Fibroblast of villous mesenchyme (primary cell): ENCODE results near the gene C2orf49. TPM values are rescaled to one million over a fixed set of nuclear protein-coding genes. Genes with fewer than 3 reads are reported as not detected.

ENCODE experiments used
- DNase-seq: peaks from one replicate; pipeline ENCODE4 v3.0.0-alpha.2; 2010; ENCODE audit warnings: low read depth
- H3K4me3 ChIP-seq: 2 replicates; pipeline ENCODE4 v1.5.1; 2011; ENCODE audit warnings: low read depth, mild to moderate bottlenecking, low read length
- total RNA-seq: library from RNA; depleted of rRNA; stranded (reverse); fragments of >200 nt; gene quantifications from 2 replicates; pipeline ENCODE4 v1.2.3, GENCODE V29; 2012
- TF ChIP-seq, protein P1 (sequence below): IDR thresholded peaks from 2 replicates; pipeline ENCODE4 v1.5.1; 2012; ENCODE audit warnings: low read depth, mild to moderate bottlenecking, low read length; ENCODE audit not compliant: insufficient read depth

The C2orf49 gene
- total RNA-seq, 1 donor = 23.7 TPM

DNA sequence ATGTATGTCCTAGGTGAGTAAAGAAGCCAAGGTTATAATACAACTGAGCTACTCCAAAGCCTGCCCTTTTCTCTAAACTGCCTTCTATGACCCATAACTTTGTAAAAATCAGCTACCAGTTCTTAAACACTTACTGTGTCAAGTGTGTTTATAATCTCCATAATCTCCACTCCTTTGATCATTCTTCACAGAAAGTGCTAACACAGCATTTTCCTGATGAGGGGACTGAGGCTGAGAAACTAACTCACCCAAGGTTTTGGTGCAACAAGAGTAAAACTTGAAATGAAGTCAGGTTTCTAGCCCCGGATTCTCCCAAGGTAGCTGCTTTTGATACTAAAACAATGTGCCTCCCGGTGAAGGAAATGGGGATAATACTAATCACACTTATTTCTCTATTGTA is 1.9 kb upstream of the C2orf49 start:
- DNase-seq = no peak
- H3K4me3 ChIP-seq = no peak overlapping the region
- TF ChIP-seq, protein P1, sequence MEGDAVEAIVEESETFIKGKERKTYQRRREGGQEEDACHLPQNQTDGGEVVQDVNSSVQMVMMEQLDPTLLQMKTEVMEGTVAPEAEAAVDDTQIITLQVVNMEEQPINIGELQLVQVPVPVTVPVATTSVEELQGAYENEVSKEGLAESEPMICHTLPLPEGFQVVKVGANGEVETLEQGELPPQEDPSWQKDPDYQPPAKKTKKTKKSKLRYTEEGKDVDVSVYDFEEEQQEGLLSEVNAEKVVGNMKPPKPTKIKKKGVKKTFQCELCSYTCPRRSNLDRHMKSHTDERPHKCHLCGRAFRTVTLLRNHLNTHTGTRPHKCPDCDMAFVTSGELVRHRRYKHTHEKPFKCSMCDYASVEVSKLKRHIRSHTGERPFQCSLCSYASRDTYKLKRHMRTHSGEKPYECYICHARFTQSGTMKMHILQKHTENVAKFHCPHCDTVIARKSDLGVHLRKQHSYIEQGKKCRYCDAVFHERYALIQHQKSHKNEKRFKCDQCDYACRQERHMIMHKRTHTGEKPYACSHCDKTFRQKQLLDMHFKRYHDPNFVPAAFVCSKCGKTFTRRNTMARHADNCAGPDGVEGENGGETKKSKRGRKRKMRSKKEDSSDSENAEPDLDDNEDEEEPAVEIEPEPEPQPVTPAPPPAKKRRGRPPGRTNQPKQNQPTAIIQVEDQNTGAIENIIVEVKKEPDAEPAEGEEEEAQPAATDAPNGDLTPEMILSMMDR = no peak

DNA sequence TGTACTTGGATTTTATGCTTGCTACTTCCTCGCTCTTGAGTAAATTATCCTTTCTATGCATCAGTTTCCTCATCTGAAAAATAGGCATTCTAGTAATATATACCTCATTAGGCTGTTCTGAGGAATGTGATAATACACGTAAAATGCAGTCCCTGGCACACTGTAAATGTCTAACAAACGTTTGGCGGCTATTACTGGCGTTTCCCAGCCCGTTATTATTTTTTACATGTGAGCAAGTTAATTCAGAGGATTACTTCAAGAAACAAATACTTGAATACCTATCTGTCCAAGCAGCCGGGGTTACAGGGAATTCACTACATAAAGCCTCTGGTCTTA is 586 bp upstream of the C2orf49 start:
- H3K4me3 ChIP-seq = peak overlapping the region; percentile 92
- DNase-seq = no peak
- TF ChIP-seq, protein P1 = no peak

DNA sequence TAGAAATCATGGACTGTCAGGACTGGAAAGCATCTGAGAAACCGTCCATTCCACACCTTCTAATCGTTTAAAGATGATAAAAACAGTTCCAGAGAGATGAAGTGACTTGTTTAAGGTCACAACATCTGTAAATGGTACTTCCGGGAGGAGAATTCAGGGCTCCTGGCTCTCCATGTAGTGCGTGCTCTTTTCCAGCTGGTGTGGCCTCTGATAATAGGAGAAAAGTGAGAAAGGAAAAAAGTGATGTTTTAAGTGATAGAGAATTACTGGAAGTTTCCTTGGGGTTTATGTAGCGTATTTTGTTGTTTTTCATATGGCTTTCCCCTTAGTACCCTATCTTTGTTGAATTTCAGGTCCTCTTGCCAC is 663 bp downstream of the C2orf49 start:
- TF ChIP-seq, protein P1 = no peak
- peak overlapping the region; percentile 92 for H3K4me3 ChIP-seq
- no peak for DNase-seq

DNA sequence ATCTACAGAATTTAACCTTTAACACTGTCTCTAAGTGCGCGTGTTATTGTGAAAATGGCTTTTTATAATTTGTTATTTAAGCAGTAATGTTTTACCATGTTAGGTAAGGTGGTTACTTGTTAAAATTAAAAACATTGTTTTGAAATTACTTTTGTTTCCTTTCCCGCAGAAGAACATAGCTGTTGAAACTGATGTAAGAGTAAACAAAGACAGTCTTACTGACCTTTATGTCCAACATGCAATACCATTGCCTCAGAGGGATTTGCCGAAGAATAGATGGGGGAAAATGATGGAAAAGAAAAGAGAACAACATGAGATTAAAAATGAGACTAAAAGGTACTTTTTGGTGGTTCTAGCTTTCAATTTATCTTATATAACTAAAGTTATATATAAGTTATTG is 2.1 kb downstream of the C2orf49 start:
- peak; percentile 58 for DNase-seq
- H3K4me3 ChIP-seq = peak overlapping the region; percentile 92
- TF ChIP-seq, protein P1 = no peak

DNA sequence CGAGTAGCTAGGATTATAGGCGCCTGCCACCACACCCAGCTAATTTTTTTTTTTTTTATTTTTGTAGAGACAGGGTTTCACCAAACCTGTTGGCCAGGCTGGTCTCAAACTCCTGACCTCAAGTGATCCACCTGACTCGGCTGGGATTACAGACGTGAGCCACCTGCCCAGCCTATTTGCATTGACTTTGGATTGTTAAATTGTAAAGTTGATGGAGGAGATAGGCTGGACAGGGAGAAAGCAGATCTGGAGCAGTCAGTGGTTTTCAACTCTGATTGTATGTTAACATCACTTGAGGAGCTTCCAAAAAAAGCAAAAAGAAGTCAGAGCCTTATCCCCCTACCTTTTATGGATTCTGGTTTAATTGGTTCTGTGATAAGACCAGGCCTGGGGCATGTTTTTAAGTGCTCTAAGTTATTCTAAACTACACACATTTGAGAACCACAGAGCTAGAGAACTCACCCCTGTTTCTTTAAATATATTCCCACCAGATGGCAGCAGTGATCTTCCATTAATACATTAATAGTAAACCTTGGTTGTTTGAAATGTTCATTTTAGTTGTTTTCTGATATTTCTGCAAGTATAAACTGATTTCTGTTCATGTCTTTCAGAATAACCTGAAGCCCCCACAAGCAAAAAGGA is 7.5 kb downstream of the C2orf49 start:
- TF ChIP-seq, protein P1 = peak; percentile 34
- DNase-seq = peak; percentile 71
- no peak overlapping the region for H3K4me3 ChIP-seq

DNA sequence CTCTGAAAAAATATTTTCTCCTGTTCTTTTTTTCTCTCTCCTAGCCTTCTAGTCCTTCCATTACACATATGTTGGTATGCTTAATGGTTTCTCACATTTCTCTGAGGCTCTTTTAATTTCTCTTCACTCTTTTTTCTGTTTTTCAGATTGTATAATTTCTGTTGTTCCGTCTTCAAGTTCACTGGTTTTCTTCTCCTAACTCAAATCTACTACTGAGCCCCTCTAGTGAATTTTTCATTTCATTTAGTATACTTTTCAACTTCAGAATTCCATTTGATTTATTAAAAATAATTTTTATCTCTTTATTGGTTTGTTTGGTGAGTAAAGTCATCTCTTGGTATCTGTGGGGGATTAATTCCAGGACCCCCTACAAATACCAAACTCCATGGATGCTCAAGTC is 19.8 kb downstream of the C2orf49 start:
- no peak overlapping the region for H3K4me3 ChIP-seq
- DNase-seq = no peak
- TF ChIP-seq, protein P1 = no peak

DNA sequence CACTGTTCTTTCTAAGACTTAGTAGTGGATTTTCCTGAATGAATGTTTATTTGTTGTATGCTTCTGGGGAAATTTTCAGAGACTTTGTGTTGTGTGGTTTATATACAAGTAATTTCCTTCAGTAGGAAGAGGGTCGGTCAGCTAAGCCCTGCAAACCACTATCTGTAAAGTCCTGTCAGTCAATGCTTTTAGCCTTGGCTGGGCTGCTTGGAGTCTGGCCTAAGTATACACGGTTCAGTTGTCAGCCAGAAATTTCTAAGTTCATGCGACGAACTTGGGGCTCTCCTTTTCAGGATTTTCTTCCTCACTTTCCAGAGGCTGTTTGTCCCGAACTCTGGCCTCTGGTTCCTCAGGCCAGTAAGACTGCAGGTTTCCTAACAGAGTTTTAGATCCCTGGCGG is 21.3 kb downstream of the C2orf49 start:
- DNase-seq = no peak
- no peak overlapping the region for H3K4me3 ChIP-seq
- TF ChIP-seq, protein P1 = no peak
